Measurements from ENCODE around the gene BNC2. TPM values are rescaled to one million over a fixed set of nuclear protein-coding genes. Genes with fewer than 3 reads are reported as not detected.

Gene BNC2
- total and polyA plus RNA-seq, 7 experiments from 2014 or later = 0.05 to 1.5 (median 0.59) TPM; not detected in 3

DNA sequence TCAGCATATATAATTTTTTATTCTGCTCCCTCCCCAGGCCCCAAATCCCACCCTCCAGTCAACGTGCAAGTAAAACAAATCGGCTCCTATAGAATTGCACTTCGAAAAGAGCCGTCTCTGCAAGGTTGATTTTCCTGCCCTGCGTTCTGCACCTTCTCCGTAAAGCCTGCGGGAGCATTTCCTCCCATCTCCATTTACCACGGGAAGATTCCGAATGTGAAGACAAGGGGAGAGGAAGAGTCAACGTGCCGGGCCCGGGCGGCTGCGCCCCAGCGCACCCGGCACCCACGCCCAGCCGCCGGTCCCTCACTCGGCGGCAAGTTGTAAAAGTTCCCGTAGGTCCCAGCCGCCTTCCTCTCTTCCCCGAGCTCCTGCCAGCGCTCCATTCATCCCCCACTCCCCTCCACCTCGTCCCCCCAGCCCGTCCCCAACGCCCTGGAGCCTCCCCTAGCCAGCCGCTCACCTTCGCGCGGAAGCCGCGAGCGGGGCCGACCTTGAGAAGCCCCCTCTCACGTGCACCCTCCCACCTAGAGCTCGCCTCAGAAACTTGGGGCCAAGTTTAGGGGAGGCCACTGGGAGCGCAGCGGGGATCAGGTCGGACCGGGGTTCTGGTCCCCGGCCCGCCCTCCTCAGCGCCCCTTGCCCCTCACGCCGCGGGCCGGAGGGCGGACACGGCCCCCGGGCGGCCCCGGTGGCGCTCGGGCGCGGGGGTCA lies 431 bp downstream of the BNC2 start:
- Mint-ChIP-seq H3K9me3 (peaks cover 0 to 14% (median 3%) of the 10 kb centered on the region in 11 donors), H3K27me3 (peaks cover 33 to 48% (median 43%) of the 10 kb centered on the region in 5 donors), H3K27ac (no peak overlapping the region), H3K4me3 (peak overlapping the region in 3 of 10 donors; percentile 15 to 52 (median 41)), H3K36me3 (peaks cover 0 to 4% (median 0%) of the 10 kb centered on the region in 5 donors), H3K4me1 (peaks cover 0 to 14% (median 5%) of the 10 kb centered on the region in 7 donors)
- no peak overlapping the region for H3K4me3 ChIP-seq (ENCODE audit: low read length)
- intact Hi-C loops (cut with micrococcal nuclease) = no loop called here
- no peak overlapping the region for H3K27ac ChIP-seq (ENCODE audit: low read depth, low read length)
- H3K9me3 ChIP-seq (ENCODE audit: control insufficient read depth in 2 of 3, low read length in 3 of 3) = no peaks in the 10 kb centered on the region
- no peaks in the 10 kb centered on the region for H3K36me3 ChIP-seq (ENCODE audit: control insufficient read depth in 2 of 3, insufficient read depth in 3 of 3, low read length in 3 of 3)
- peaks cover 0 to 3% of the 10 kb centered on the region in 2 donors for H3K27me3 ChIP-seq (ENCODE audit: control insufficient read depth in 2 of 2, insufficient read depth in 2 of 2, low read length in 2 of 2)
- ChIA-PET CTCF (no interaction called here), POLR2A (no interaction called here)
- peak; percentile 33 for ATAC-seq
- DNase-seq = no peak
- no peaks in the 10 kb centered on the region for H3K4me1 ChIP-seq (ENCODE audit: control insufficient read depth in 2 of 2, insufficient read depth in 2 of 2, low read length in 2 of 2)

GRCh38 chr9:16869131-16869881 lies 1.2 kb downstream of the BNC2 start:
- Mint-ChIP-seq H3K36me3 (peaks cover 0 to 4% (median 0%) of the 10 kb centered on the region in 5 donors), H3K4me1 (peaks cover 0 to 14% (median 5%) of the 10 kb centered on the region in 7 donors), H3K27ac (no peak overlapping the region), H3K4me3 (peak overlapping the region in 2 of 10 donors; percentile 15 to 52), H3K9me3 (peaks cover 0 to 12% (median 3%) of the 10 kb centered on the region in 11 donors), H3K27me3 (peaks cover 31 to 47% (median 42%) of the 10 kb centered on the region in 5 donors)
- Histone ChIP-seq H3K9me3 (ENCODE audit: control insufficient read depth in 2 of 3, low read length in 3 of 3) (no peaks in the 10 kb centered on the region), H3K27ac (ENCODE audit: low read depth, low read length) (no peak overlapping the region), H3K27me3 (ENCODE audit: control insufficient read depth in 2 of 2, insufficient read depth in 2 of 2, low read length in 2 of 2) (peaks cover 0 to 3% of the 10 kb centered on the region in 2 donors), H3K4me3 (ENCODE audit: low read length) (no peak overlapping the region), H3K4me1 (ENCODE audit: control insufficient read depth in 2 of 2, insufficient read depth in 2 of 2, low read length in 2 of 2) (no peaks in the 10 kb centered on the region), H3K36me3 (ENCODE audit: control insufficient read depth in 2 of 3, insufficient read depth in 3 of 3, low read length in 3 of 3) (no peaks in the 10 kb centered on the region)
- ChIA-PET POLR2A (no interaction called here), CTCF (no interaction called here)
- no peak for ATAC-seq
- DNase-seq = no peak
- intact Hi-C loops (cut with micrococcal nuclease) = no loop called here

DNA sequence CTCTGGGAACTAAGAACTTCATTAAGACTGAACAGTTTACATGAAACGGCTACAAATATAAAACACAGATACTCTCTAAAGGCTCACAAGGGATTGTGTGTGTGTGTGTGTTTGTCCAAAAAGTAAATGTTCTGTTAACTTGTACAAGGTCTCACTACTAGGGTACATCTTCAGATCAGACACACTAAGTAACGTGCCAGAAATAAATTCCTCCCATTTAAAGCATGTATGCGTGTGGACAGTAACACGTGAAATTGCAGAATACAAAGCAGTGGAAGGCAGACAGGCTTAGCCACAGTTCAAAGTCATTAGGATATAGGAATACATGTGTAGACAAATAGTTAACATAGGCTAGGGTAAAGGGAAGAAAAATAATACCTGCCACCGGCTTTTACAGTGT lies 1.8 kb downstream of the BNC2 start:
- H3K9me3 ChIP-seq (ENCODE audit: control insufficient read depth in 2 of 3, low read length in 3 of 3) = no peaks in the 10 kb centered on the region
- CTCF ChIA-PET = no interaction called here
- no peak for ATAC-seq
- H3K27me3 ChIP-seq (ENCODE audit: control insufficient read depth in 2 of 2, insufficient read depth in 2 of 2, low read length in 2 of 2) = peaks cover 0 to 3% of the 10 kb centered on the region in 2 donors
- POLR2A ChIA-PET = no interaction called here
- H3K27ac Mint-ChIP-seq = no peak overlapping the region
- H3K4me3 ChIP-seq (ENCODE audit: low read length) = no peak overlapping the region
- H3K27ac ChIP-seq (ENCODE audit: low read depth, low read length) = no peak overlapping the region
- H3K27me3 Mint-ChIP-seq = peaks cover 25 to 44% (median 37%) of the 10 kb centered on the region in 5 donors
- H3K36me3 ChIP-seq (ENCODE audit: control insufficient read depth in 2 of 3, insufficient read depth in 3 of 3, low read length in 3 of 3) = no peaks in the 10 kb centered on the region
- intact Hi-C loops (cut with micrococcal nuclease) = no loop called here
- peaks cover 0 to 8% (median under 1%) of the 10 kb centered on the region in 11 donors for H3K9me3 Mint-ChIP-seq
- no peaks in the 10 kb centered on the region for H3K4me1 ChIP-seq (ENCODE audit: control insufficient read depth in 2 of 2, insufficient read depth in 2 of 2, low read length in 2 of 2)
- peaks cover 0 to 14% (median 5%) of the 10 kb centered on the region in 7 donors for H3K4me1 Mint-ChIP-seq
- no peak overlapping the region for H3K4me3 Mint-ChIP-seq
- DNase-seq = no peak
- H3K36me3 Mint-ChIP-seq = peaks cover 0 to 4% (median 0%) of the 10 kb centered on the region in 5 donors

- peaks cover 0 to 4% (median 0%) of the 10 kb centered on the region in 5 donors for H3K36me3 Mint-ChIP-seq
- ChIA-PET POLR2A (no interaction called here), CTCF (no interaction called here)
- peaks cover 0 to 2% of the 10 kb centered on the region in 2 donors for H3K27me3 ChIP-seq (ENCODE audit: control insufficient read depth in 2 of 2, insufficient read depth in 2 of 2, low read length in 2 of 2)
- H3K9me3 ChIP-seq (ENCODE audit: control insufficient read depth in 2 of 3, low read length in 3 of 3) = no peaks in the 10 kb centered on the region
- intact Hi-C loops (cut with micrococcal nuclease) = no loop called here
- no peaks in the 10 kb centered on the region for H3K36me3 ChIP-seq (ENCODE audit: control insufficient read depth in 2 of 3, insufficient read depth in 3 of 3, low read length in 3 of 3)
- no peak overlapping the region for H3K27ac Mint-ChIP-seq
- H3K9me3 Mint-ChIP-seq = peaks cover 0 to 5% (median 0%) of the 10 kb centered on the region in 11 donors
- ATAC-seq = no peak
- peaks cover 18 to 35% (median 27%) of the 10 kb centered on the region in 5 donors for H3K27me3 Mint-ChIP-seq
- no peaks in the 10 kb centered on the region for H3K4me1 ChIP-seq (ENCODE audit: control insufficient read depth in 2 of 2, insufficient read depth in 2 of 2, low read length in 2 of 2)
- H3K4me3 Mint-ChIP-seq = no peak overlapping the region
- DNase-seq = no peak
- peaks cover 0 to 14% (median 5%) of the 10 kb centered on the region in 7 donors for H3K4me1 Mint-ChIP-seq
- H3K27ac ChIP-seq (ENCODE audit: low read depth, low read length) = no peak overlapping the region
- no peak overlapping the region for H3K4me3 ChIP-seq (ENCODE audit: low read length)
Measured at GRCh38 chr9:16867576-16868311, 2.7 kb downstream of the BNC2 start.

- H3K9me3 ChIP-seq (ENCODE audit: control insufficient read depth in 2 of 3, low read length in 3 of 3) = no peaks in the 10 kb centered on the region
- Mint-ChIP-seq H3K27ac (no peak overlapping the region), H3K9me3 (peaks cover 0 to 5% (median 0%) of the 10 kb centered on the region in 11 donors), H3K4me1 (peaks cover 0 to 14% (median 5%) of the 10 kb centered on the region in 7 donors), H3K4me3 (no peak overlapping the region), H3K36me3 (peaks cover 0 to 4% (median 0%) of the 10 kb centered on the region in 5 donors), H3K27me3 (peaks cover 18 to 27% (median 21%) of the 10 kb centered on the region in 5 donors)
- H3K27ac ChIP-seq (ENCODE audit: low read depth, low read length) = no peak overlapping the region
- no peaks in the 10 kb centered on the region for H3K36me3 ChIP-seq (ENCODE audit: control insufficient read depth in 2 of 3, insufficient read depth in 3 of 3, low read length in 3 of 3)
- H3K27me3 ChIP-seq (ENCODE audit: control insufficient read depth in 2 of 2, insufficient read depth in 2 of 2, low read length in 2 of 2) = no peaks in the 10 kb centered on the region
- DNase-seq (no peak), ATAC-seq (no peak)
- CTCF ChIA-PET = no interaction called here
- intact Hi-C loops (cut with micrococcal nuclease) = no loop called here
- no peak overlapping the region for H3K4me3 ChIP-seq (ENCODE audit: low read length)
- no peaks in the 10 kb centered on the region for H3K4me1 ChIP-seq (ENCODE audit: control insufficient read depth in 2 of 2, insufficient read depth in 2 of 2, low read length in 2 of 2)
- POLR2A ChIA-PET = no interaction called here
Measured at GRCh38 chr9:16866587-16866986, 3.9 kb downstream of the BNC2 start.

DNA sequence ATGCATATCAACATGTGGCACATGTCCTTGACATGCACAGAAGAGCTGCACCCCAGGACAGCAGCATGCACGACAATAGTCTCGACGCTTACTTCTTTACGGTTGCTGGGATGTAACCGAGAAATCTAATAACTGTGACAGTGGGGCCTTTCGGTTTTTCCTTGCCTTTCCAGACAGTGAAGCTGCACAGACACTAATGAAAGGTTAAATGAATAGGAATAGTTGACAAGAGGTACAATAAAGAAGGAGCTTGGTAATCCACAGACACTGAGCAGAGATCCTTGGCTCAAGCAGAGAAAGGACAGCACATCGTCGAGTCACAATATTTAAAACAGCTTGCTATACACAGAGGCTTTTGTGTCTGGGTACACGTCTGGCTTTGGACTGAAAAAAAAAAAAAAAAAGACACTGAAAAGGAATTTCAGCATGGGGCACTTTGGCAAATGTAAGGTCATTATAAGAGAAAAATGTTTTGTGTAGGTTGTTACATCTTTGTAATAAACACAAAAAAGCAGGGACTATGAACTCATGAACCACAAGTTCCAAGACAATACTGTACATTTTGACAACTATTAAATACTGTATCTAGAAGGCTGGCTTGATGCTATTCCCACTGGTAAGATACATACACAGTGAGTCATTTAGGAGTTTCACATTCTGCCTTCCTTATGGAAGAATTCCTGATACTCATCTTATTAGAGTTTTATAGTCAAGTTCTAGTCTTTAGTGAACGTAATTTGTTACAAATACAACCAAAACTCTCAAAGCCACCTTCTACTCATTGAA lies 5.6 kb downstream of the BNC2 start:
- Histone ChIP-seq H3K27ac (ENCODE audit: low read depth, low read length) (no peak overlapping the region), H3K4me3 (ENCODE audit: low read length) (no peak overlapping the region), H3K36me3 (ENCODE audit: control insufficient read depth in 2 of 3, insufficient read depth in 3 of 3, low read length in 3 of 3) (no peaks in the 10 kb centered on the region), H3K9me3 (ENCODE audit: control insufficient read depth in 2 of 3, low read length in 3 of 3) (no peaks in the 10 kb centered on the region), H3K4me1 (ENCODE audit: control insufficient read depth in 2 of 2, insufficient read depth in 2 of 2, low read length in 2 of 2) (no peaks in the 10 kb centered on the region), H3K27me3 (ENCODE audit: control insufficient read depth in 2 of 2, insufficient read depth in 2 of 2, low read length in 2 of 2) (no peaks in the 10 kb centered on the region)
- Mint-ChIP-seq H3K4me1 (peaks cover 0 to 10% (median 4%) of the 10 kb centered on the region in 7 donors), H3K36me3 (peaks cover 0 to 4% (median 0%) of the 10 kb centered on the region in 5 donors), H3K4me3 (no peak overlapping the region), H3K27me3 (peaks cover 13 to 24% (median 18%) of the 10 kb centered on the region in 5 donors), H3K27ac (no peak overlapping the region), H3K9me3 (peaks cover 0 to 7% (median 0%) of the 10 kb centered on the region in 11 donors)
- CTCF ChIA-PET = no interaction called here
- POLR2A ChIA-PET = no interaction called here
- intact Hi-C loops (cut with micrococcal nuclease) = no loop called here
- DNase-seq (no peak), ATAC-seq (no peak)

Measured in naive thymus-derived CD4-positive, alpha-beta T cell (primary cell).